HPDE6-E6E7 (cell line): ENCODE data around the gene PLAAT1.
A peak's percentile ranks its signal among the peaks of the same experiment; 100 is the strongest.

Experiments
- DNase-seq: peaks from one replicate; pipeline ENCODE4 v3.0.0; 2011; ENCODE audit warnings: missing footprints; ENCODE audit errors: extremely low spot score

Gene PLAAT1

GRCh38 chr3:193253986-193254660 lies 13.1 kb downstream of the PLAAT1 start:
- DNase-seq, result no peak

DNA sequence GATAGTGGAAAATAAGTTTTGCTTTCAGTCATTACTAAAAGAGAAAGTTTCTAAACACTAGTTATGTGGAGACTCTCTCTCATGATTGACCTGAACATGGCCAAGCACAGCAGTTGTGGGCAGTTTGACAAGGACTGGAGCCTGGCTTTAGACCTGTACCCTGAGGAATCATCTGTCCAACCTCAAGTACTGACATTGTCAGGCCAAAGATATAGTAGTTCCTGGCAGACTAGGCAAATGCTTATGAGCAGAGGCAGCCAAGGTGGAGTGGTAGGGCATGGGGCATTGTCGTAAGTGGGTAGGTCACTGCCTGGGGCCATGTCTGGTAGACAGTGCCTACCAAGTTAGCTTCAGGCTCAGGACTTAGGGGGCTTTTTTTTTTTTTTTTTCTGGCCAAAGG lies 20.9 kb downstream of the PLAAT1 start:
- DNase-seq, result no peak

GRCh38 chr3:193262707-193263106 lies 21.7 kb downstream of the PLAAT1 start:
- no peak for DNase-seq

- no peak for DNase-seq
Measured at GRCh38 chr3:193269343-193270028, 28.5 kb downstream of the PLAAT1 start.

DNA sequence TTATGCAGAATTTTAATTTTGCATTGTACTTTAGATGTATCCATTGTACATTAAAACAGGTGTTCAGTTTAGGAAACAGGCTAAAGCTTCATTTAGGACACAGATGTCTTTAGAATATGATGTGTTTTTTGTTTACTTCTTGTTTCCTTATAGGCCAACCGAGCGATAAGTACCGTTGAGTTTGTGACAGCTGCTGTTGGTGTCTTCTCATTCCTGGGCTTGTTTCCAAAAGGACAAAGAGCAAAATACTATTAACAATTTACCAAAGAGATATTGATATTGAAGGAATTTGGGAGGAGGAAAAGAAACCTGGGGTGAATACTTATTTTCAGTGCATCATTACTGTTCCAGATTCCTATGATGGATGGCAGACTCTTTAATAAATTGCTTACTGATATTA lies 29.4 kb downstream of the PLAAT1 start:
- DNase-seq, result no peak

GRCh38 chr3:193271101-193271840 lies 30.2 kb downstream of the PLAAT1 start:
- DNase-seq, result no peak

- DNase-seq, result no peak
Measured at GRCh38 chr3:193292386-193292785, 51.4 kb downstream of the PLAAT1 start.

GRCh38 chr3:193295985-193296384 lies 55.0 kb downstream of the PLAAT1 start:
- DNase-seq, result no peak

DNA sequence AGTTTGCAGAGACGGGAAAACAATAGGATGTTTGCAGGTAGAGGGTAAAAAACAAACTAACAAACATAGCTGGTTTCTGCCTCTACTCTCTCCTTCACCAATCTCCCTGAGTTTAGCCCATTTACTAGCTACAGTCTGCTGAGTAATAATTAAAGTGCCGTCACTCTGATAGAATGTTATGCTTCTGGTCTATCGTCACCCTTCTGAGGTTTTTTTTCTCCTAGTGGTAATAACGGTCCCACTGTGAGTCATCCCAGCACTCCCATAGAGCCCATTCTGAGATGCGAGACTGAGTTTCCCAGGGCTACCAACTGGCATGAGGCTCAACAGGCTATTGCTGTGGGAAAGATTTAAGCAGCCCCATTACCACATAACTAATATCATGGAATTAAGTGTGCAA lies 56.4 kb downstream of the PLAAT1 start:
- peak; percentile 22 for DNase-seq

- DNase-seq, result peak; percentile 55
Measured at GRCh38 chr3:193301433-193301832, 60.4 kb downstream of the PLAAT1 start.

DNA sequence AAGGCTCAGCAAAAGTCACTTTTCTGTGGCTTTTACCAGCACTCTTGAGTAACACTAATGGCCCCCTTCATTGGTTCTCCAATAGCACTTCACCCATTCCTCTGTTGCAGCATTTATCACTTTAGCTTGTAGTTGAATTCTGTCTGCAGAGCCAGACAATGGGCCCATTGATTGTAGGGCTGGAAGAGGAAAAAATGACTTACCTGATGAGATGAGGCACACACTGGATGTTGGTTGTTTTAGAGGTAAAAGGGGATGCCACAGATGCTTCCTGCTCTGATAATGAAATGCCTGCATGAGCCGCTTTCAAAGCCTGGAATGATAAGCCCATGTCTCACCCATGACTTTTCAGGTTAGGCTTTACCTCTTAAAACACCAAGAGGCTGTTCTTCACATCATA lies 64.3 kb downstream of the PLAAT1 start:
- DNase-seq, result no peak

DNA sequence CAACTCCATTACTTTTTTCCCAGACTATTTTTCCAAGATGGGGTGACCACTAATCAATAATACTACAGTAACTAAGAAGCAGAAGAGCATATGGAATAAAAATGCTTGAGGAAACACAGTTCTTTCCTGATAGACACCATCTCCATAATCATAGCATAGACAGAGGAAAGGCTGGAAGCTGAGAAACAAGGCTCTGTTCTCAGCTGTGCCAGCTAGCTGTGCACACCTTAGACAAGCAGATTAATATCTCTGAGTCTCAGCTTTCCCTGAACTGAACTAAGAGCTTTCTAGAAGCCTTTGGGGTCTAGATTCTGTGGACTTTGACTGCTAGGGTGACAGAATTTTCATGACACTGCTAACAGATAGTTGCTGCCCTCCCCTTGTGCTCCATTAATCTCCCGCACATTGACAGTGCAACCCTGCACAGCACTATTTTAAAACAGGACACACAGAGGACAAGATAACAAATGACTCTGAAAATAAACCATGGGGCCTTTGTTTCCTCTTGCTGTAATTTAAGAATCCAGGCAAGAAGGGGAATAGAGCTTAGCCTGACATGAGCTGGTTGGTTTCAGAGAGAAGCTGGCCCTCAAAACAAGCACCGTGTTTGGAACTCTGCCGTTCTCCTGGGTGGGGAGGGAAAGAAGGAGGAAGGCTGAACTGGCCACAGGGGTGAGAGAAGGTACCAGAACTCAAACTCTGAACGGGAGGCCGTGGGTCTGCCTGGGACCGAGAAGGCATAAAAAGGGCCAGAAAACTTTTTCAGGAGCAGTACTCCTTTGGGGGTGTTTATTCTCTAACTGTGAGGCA lies 70.1 kb downstream of the PLAAT1 start:
- no peak for DNase-seq

DNA sequence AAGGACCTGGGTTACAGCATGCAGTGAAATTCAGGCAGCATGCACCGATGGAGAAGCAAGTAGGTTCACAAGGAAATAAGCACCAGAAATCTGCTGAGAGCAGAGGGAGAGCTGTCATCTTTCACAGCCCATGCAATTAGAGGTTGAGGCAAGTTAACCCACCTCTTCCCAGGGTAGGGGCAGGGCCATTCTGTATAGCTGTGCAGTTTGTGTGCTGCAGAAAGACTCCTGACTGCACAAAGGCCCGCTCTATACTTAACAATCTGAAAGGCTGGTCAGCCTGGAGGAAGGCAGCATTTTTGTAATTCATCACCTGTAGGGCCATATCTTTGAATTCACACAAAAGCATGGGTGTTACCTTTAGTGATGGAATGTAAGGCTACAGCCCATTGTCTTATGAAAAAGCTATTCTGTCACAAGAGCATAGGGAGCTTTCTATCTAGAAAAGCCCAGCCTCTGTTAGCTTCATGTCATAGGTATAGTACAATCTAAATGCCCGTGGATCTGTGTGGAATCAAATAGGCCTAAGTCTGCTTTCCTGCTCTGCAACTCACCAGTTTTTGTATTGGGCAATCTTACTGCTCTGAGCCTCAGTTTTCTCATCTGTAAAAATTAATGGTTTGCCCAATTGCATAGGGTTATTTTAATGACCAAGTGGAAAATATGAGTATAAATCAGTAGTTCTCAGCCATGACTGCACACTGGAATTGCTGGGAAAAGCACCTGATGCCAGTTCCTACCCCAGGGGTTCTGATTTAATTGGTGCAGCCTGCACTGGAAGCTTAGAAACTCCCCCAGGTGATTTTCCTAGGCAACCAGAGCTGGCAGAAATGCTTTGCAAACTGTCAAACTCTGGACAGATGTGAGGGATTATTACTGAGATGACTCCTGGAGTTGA lies 72.3 kb downstream of the PLAAT1 start:
- DNase-seq, result no peak

GRCh38 chr3:193314161-193314560 lies 73.1 kb downstream of the PLAAT1 start:
- no peak for DNase-seq

GRCh38 chr3:193317682-193318300 lies 76.8 kb downstream of the PLAAT1 start:
- no peak for DNase-seq
